Right renal pelvis (tissue), 4 donors: Measurements from ENCODE around the gene IFT80. TPM values are rescaled to one million over a fixed set of nuclear protein-coding genes. Genes with fewer than 3 reads are reported as not detected.
"Not testable (repeated sequence)": the region's sequence is repeated elsewhere in the genome, so short reads cannot be mapped to it uniquely, and the experiment has no call there.

Experiments
- DNase-seq, 4 donors: peaks; one replicate each; pipeline ENCODE4 v3.0.0-alpha.2; 2013; ENCODE audit warnings: low read depth in 4 of 4, low spot score in 3 of 4, missing footprints in 1 of 4
- polyA plus RNA-seq, 4 donors: library from polyadenylated mRNA; unstranded; fragments of 120-200 nt; gene quantifications; one replicate each; pipeline ENCODE4 v1.2.1, GENCODE V29; 2013; ENCODE audit not compliant: insufficient read length in 4 of 4

Gene IFT80
- polyA plus RNA-seq, 4 donors, result 47.8 to 66.9 (median 62.4) TPM

- DNase-seq, result no peak
These were observed 29.2 kb downstream of the IFT80 start for GRCh38 chr3:160369784-160370183.

- DNase-seq, result no peak
These were observed 30.2 kb downstream of the IFT80 start for GRCh38 chr3:160368804-160369203.

- no peak for DNase-seq
These were observed 33.0 kb downstream of the IFT80 start for GRCh38 chr3:160365869-160366522.

- DNase-seq, result not testable (repeated sequence)
These were observed 36.1 kb downstream of the IFT80 start for GRCh38 chr3:160362896-160363295.

- no peak for DNase-seq
These were observed 43.2 kb downstream of the IFT80 start for GRCh38 chr3:160355826-160356225.

- DNase-seq, result no peak
These were observed 52.5 kb downstream of the IFT80 start for GRCh38 chr3:160346511-160346910.

GRCh38 chr3:160343132-160343531 lies 55.9 kb downstream of the IFT80 start:
- DNase-seq, result no peak

- no peak for DNase-seq
These were observed 58.7 kb downstream of the IFT80 start for GRCh38 chr3:160340351-160340750.

GRCh38 chr3:160331127-160331937 lies 67.7 kb downstream of the IFT80 start:
- DNase-seq, result no peak

GRCh38 chr3:160330690-160331089 lies 68.3 kb downstream of the IFT80 start:
- DNase-seq, result no peak

GRCh38 chr3:160330109-160330508 lies 68.9 kb downstream of the IFT80 start:
- DNase-seq, result no peak

GRCh38 chr3:160326286-160326685 lies 72.7 kb downstream of the IFT80 start:
- not testable (repeated sequence) for DNase-seq

GRCh38 chr3:160321821-160322220 lies 77.2 kb downstream of the IFT80 start:
- not testable (repeated sequence) for DNase-seq

- no peak for DNase-seq
These were observed 79.7 kb downstream of the IFT80 start for GRCh38 chr3:160319322-160319721.

GRCh38 chr3:160314995-160315394 lies 84.0 kb downstream of the IFT80 start:
- DNase-seq, result no peak

- DNase-seq, result no peak
These were observed 86.9 kb downstream of the IFT80 start for GRCh38 chr3:160312014-160312624.

GRCh38 chr3:160302806-160303205 lies 96.2 kb downstream of the IFT80 start:
- no peak for DNase-seq

- DNase-seq, result no peak
These were observed 102.4 kb downstream of the IFT80 start for GRCh38 chr3:160296591-160296990.

- DNase-seq, result no peak
These were observed 107.1 kb downstream of the IFT80 start for GRCh38 chr3:160291909-160292299.

- no peak for DNase-seq
These were observed 107.6 kb downstream of the IFT80 start for GRCh38 chr3:160291290-160291908.

- DNase-seq, result no peak
These were observed 111.4 kb downstream of the IFT80 start for GRCh38 chr3:160287666-160288065.
